Eye (tissue), 1 donor: Measurements from ENCODE around the gene CEP170B.
A peak's percentile ranks its signal among the peaks of the same experiment; 100 is the strongest.
"Not testable (repeated sequence)": the region's sequence is repeated elsewhere in the genome, so short reads cannot be mapped to it uniquely, and the experiment has no call there.

Experiments used
- DNase-seq: peaks from one replicate; pipeline ENCODE4 v3.0.0-alpha.2; 2015

The CEP170B gene

DNA sequence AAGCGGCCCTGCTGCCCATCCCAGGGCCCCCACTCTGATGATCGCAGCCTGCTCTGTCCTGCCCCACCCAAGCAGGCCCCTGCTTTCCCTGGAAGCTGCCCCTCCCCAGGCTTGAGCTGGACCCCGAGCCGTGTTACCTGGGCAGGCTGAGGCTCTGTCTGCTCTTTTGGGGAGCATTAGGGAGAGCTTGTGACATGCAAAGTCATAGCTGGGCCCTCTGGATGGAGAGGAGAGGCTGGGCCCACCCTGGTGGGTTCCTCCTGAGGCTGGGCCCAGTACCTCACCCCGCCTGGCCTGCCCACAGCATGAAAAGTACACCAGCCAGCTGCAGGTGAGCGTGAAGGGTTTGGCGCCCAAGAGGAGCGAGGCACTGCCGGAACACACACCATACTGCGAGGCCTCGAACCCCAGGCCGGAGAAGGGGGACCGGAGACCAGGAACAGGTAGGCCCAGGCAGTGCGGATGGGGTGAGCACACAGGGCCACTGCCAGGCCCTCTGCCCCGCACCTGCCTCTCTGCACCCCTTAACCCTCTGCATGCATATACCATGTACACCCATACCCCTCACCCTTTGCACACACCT lies 15.0 kb downstream of the CEP170B start:
- no peak for DNase-seq

DNA sequence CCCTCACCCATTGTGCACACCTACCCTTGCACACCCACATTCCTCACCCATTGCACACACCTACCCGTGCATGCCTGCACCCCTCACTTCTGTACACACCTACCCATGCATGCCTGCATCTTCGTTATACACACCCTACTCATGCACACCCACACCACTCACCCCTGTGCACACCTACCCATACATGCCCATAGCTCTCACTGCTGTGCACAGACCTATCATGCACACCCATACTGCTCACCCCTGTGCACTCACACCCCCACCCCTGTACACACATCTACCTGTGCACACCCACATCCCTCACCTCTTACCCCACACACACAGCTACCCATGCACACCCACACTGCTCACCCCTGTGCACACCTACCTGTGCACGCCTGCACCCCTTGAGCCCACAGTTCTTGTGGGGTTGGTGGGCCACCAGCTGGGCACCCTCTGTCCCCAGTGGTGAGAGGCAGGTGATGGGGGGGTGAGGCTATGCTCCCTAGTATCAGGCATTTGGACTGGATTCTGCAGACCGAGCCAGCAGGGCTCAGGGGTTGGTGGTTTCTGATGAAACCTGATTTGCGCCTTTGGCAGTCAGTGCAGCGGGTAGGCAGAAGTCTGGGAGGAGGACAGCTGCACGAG lies 15.6 kb downstream of the CEP170B start:
- no peak for DNase-seq

DNA sequence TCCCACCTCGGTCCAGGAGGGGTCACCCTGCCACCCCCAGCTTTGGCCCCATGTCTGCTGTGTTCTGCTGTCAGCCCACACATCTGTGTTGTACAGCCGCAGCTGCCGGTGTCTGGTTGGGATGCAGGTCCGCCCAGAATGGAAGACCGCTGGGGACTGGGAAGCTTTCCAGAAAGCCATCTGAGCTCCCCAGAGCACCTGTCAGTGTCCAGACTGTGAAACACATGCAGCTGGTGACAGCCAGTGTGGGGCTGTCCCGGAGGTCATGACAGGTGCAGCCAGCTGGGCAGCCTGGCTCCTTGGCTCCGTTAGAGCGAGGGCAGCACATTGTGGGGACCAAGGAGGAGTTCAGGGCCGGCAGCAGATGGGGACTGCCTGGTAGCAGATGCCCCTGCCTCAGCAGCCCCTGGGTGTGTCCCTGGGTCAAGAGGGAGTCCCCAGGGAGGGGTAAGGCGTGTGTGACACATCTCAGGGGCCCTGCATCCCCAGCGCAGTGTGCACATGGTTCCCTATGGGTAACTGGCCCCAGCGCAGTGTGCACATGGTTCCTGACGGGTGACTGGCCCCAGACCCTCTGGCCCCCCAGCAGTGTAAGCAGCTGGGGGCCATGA lies 16.4 kb downstream of the CEP170B start:
- peak; percentile 82 for DNase-seq

DNA sequence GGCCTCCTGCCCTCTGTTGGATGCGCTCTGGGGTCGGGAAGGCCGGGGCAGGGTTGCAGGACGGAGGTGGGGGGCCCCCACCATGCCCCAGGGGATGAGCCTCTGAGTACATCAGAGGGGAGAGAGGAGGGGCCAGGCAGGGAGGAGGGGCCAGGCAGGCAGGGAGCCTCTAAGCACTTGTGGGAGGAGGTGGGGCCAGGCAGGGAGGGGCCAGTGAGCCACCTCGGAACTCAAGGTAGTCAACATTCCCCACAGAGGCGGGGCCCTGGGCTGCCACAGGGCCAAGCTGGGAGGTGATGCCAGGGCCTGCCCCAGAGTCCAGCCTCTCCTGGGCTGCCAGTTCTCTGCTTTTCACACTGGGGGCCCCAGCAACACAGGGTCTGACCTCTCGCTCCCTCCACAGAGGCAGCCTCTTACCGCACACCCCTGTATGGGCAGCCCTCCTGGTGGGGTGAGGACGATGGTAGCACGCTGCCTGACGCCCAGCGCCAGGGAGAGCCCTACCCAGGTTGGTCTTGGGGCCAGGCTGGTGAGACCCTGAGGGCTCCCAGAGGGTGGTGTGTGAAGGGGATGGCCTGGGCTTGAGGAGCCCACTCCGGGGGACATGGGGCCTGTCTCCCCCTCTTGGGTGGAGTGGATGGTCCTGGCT lies 17.4 kb downstream of the CEP170B start:
- DNase-seq, result peak; percentile 17

DNA sequence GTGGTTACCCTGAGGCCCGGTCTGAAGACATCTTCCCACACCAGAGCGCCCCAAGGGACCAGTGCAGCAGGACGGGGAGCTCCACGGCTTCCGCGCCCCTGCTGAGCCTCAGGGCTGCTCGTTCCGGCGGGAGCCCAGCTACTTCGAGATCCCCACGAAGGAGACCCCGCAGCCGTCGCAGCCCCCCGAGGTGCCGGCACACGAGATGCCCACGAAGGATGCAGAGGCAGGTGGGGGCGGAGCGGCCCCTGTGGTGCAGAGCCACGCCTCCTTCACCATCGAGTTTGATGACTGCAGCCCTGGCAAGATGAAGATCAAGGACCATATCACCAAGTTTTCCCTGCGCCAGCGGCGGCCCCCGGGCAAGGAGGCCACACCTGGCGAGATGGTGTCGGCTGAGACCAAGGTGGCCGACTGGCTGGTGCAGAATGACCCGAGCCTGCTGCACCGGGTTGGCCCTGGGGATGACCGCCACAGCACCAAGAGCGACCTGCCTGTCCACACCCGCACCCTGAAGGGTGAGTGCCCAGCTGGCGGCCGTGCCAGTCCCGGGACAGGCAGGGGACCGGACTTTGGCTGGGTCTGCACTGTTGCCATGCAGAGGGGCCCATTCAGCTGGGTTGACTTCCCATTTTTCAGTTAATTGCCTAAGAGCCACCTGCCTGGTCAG lies 18.1 kb downstream of the CEP170B start:
- no peak for DNase-seq

DNA sequence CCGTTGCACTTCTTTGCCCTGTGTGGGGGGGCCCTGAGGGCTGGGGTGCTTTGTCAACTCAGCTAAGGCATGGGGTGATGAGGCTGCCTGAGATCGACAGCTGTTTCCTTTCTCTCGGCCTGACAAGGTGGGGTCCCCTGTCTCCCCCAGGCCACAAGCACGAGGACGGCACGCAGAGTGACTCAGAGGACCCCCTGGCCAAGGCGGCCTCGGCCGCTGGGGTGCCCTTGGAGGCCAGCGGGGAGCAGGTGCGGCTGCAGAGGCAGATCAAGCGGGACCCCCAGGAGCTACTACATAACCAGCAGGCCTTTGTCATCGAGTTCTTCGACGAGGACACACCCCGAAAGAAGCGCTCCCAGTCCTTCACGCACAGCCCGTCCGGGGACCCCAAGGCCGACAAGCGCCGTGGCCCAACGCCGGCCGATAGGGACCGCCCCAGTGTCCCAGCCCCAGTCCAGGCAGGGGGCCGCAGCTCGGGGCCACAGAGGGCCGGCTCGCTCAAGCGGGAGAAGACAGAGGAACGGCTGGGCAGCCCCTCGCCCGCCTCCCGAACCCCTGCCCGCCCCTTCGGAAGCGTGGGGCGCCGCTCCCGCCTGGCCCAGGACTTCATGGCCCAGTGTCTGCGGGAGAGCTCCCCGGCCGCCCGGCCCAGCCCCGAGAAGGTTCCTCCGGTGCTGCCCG lies 18.8 kb downstream of the CEP170B start:
- DNase-seq, result no peak

DNA sequence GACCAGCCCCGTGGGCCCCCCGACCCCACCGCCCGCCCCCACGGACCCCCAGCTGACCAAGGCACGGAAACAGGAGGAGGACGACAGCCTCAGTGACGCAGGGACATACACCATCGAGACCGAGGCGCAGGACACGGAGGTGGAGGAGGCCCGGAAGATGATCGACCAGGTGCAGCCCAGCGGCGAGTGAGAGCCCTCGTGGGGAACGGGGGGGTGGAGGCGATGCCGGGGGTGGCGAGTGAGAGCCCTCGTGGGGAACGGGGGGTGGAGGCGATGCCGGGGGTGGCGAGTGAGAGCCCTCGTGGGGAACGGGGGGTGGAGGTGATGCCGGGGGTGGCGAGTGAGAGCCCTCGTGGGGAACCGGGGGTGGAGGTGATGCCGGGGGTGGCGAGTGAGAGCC lies 19.3 kb downstream of the CEP170B start:
- DNase-seq, result not testable (repeated sequence)

DNA sequence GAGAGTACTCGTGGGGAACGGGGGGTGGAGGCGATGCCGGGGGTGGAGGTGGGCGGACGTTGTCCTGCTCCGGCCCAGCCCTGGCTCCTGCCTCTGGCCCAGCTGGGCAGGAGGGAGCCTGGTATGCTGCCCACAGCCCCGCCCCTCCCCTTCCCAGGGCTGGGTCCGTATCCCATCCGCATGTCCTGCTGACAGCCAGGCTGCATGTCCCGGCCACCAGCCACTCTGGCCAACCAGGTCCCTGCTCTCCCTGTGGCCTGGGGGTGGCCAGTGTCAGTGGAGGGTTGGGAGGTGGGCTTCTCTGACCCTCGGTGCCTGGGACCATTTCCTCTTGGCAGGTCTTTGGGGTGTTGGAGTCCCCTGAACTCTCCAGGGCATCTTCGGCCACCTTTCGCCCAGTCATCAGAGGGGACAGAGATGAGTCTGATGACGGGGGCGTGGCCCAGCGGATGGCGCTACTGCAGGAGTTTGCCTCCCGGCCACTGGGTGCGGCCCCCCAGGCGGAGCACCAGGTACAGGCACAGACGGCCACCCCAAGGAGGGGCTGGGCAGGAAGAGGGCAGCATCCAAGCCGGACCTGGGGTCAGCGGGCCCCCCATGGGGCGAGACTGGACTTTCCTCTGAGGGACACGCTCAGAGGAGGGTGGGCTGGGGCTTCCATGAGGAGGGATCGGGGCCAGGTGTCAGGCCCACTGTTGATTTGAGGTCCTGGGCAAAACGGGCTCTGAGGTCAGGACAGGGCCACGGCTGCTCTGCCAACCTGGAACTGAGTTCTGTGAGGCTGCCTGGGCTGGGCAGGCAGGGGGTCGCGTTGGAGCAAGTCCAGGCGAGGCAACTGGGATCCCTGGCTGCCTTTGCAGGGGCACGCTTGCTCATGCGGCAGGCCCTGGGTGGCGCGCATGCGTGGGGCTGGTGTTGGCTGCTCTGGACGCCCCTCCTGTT lies 20.2 kb downstream of the CEP170B start:
- no peak for DNase-seq

DNA sequence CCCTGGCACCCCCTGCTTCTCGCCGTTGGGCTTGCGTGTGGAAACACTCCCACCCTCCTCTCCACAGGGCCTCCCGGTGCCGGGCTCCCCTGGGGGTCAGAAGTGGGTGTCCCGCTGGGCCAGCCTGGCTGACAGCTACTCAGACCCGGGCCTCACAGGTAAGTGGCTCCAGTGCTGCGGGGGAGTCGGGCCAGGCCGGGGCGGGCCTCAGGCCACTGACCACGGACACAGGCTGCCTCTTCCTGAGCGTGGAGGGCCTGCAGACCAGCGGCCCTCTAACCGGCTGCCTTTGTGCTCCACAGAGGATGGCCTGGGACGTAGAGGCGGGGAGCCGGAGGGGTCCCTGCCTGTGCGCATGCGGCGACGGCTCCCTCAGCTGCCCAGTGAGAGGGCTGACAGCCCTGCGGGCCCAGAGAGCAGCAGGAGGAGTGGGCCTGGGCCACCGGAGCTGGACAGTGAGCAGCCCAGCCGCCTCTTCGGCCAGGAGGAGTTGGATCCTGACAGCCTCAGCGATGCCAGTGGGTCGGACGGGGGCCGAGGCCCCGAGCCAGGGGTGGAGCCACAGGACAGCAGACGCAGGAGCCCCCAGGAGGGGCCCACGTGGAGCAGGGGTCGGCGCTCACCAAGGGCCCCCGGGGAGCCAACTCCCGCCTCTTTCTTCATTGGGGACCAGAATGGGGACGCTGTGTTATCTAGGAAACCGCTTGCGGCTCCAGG lies 21.1 kb downstream of the CEP170B start:
- no peak for DNase-seq

DNA sequence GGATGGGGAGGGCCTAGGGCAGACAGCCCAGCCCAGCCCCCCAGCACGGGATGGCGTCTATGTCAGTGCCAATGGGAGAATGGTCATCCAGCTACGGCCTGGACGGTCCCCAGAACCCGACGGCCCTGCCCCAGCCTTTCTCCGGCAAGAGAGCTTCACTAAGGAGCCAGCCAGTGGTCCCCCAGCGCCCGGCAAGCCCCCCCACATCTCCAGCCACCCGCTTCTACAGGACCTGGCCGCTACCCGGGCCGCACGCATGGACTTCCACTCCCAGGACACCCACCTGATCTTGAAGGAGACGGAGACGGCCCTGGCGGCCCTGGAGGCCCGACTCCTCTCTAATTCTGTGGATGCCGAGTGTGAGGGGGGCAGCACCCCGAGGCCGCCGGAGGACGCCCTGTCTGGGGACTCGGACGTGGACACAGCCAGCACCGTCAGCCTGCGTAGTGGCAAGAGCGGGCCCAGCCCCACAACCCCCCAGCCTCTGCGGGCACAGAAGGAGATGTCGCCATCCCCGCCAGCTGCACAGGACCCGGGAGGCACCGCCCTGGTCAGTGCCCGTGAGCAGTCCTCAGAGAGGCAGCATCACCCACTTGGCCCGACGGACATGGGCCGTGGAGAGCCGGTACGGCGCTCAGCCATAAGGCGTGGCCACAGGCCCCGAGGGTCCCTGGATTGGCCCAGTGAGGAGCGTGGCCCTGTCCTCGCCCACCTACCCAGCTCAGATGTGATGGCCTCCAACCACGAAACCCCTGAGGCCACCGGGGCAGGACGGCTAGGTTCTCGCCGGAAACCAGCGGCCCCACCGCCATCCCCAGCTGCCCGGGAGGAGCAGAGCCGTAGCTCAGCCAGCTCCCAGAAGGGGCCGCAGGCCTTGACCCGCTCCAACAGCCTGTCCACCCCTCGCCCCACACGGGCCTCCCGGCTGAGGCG lies 21.9 kb downstream of the CEP170B start:
- DNase-seq, result no peak

DNA sequence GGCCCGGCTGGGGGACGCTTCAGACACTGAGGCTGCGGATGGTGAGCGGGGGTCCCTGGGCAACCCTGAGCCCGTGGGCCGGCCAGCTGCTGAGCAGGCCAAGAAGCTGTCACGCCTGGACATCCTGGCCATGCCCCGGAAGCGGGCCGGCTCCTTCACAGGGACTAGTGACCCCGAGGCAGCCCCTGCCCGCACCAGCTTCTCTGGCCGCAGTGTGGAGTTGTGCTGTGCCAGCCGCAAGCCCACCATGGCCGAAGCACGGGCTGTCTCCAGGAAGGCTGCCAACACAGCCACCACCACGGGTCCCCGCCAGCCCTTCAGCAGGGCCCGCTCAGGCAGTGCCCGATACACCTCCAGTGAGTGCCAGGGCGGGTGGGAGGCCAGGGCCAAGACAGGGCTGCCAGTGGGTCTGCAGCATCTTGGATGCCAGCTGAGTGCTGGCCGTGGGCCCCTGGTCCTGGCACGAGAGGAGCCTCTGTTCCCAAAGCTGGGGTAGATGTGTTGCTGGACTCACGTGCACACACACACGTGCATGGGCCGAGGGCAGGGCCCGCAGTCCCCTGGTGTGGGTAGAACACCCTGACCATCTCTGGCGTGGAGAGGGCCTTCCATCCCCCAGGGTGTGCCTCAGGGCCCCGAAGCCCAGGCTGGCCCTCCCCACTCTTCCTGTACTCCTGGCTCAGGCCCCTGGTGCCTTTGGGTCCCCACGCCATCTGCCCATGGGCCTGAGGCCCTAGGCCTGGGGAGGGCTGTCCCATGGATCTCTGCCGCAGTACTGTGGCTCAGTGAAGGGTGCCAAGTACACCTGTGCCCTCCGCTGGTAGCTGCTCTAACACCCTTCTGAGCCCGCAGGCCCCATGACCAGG lies 22.8 kb downstream of the CEP170B start:
- no peak for DNase-seq

DNA sequence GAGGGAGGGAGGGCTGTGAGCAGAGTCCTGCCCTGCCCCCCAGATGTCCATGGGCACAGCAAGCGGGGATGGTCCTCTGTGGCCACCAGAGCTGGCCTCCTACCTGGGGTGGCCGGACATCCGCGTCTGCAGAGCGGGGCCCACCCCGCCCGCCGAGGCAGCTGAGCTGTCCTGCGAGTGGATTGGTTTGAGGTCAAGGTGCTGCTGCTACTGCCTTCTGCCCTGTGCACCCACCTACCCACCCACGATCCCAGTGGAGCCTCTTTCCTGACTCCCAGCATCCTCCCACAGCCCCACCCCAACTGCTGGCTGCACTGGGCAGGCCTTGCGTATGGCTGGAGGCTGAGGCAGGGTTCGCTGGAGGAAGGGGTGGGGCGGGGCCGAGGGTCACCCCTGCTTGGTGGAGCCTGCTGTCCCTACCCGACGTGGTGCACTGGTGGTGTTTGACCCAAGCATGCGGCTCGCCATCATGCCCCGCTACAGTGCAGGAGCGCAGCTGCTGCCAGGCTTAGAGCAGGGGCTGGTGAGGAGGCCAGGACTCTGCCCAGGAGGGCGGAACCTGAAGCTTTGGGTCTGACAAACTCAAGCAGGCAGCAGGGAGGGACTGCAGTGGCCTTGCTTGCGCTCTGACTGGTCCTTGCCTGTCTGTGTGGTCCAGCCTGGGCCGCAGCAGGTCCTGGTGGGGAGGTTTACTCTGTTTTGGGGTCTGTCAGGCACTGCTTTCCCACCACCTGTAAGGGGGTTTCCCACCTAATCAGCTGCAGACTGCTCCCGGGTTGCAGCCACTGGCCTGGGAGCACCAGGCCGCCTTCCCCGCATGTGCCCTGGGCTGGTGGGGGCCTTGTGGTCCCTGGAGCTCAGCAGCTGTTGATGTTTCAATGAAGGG lies 23.7 kb downstream of the CEP170B start:
- no peak for DNase-seq

DNA sequence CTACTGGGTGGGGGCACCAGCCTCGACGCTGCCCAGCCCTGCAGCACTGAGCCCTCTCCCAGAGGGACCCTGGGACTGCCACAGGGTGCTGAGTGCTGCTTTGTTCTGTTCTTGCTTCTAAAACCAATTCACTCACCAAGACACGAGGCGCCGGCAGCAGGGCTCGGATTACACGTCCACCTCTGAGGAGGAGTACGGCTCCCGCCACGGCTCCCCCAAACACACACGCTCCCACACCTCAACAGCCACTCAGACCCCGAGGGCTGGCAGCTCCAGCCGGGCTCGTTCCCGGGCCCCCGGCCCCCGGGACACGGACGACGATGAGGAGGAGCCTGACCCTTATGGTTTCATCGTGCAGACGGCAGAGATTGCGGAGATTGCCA lies 24.3 kb downstream of the CEP170B start:
- DNase-seq, result no peak

DNA sequence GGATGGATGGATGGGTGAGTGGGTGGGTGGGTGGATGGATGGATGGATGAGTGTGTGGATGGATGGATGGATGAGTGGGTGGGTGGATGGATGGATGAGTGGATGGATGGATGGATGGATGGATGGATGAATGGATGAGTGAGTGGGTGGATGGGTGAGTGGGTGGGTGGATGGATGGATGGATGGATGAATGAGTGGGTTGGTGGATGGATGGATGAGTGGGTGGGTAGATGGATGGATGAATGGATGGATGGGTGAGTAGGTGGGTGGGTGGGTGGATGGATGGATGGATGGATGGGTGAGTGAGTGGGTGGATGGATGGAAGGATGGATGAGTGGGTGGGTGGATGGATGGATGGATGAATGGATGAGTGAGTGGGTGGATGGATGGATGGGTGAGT lies 25.2 kb downstream of the CEP170B start:
- not testable (repeated sequence) for DNase-seq

DNA sequence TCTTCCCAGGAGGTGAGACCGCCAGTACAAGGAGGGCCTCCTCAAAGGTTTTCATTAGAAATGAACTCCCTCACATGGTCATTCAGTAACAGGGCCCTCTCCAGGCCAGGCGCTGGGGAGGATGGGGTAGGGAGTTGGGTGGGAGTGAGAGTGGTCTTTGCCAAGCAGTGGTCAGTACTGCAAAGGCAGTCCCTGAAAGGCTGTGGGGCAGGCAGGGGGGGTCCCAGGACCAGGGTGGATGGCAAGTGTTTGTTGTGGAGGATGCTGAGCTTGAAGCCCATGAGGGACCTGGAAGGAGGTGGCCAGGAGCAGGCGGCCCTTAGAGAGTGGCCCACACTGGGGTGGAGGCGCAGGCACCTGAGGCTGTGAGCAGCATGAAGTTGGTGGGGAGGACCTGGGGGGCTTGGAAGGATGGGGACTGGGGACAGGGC lies 26.1 kb downstream of the CEP170B start:
- DNase-seq, result no peak

DNA sequence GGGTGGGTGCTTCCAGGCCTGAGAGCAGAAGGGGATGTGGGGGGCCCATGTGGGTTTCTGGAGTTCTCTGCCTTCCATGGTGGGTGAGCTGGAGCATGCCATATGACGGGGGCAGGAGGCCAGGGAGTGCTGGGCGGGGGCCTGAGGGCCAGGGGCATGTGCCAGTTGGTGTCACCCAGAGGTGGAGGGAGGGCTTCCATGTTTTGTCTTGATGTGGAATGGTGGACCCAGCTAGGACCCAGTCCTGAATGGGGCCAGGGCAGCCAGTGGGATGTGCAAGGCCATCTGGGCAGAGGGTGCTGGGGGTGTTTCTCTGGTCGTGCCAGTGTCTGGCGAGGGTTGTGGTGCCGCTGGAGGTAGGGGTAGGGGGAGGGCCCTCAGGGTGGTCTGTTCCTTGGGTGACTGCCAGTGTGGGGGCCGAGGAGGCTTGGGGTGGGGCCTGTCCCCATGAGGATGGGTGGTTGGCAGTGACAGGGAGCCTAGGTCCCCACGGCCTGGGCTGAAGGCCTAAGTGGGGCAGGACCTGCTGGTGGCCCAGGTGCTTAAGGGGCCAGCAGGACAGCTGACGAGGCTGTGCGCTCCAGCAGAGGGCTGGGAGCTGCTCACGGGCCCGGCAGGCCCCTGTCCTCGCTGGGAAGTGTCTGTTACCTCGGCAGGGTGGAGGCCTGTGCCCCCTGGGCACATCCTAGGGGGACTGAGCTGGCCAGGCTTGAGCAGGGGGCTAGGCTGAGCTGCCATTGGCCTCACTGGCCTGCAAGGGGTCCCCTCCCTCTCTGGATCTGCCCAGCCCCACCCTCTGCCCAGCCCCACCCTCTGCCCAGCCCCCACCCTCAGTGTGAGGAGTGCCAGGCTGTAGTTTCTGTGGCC lies 26.8 kb downstream of the CEP170B start:
- DNase-seq, result no peak
